H1 (cell line): ENCODE measurements around the gene PLD5.

Source experiments
- BRCA1 ChIP-seq: IDR thresholded peaks from 2 replicates; pipeline ENCODE4 v1.6.1; 2012; ENCODE audit warnings: low read depth, low read length, improper control_type of control experiment
- CHD1 ChIP-seq: IDR thresholded peaks from 2 replicates; pipeline ENCODE4 v1.6.1; 2012; ENCODE audit warnings: low read depth, low read length, improper control_type of control experiment
- EP300 ChIP-seq, 2 experiments: IDR thresholded peaks; 1 replicate in 1 of 2; 2 replicates in 1 of 2; pipeline ENCODE4 v1.6.1; 2011 to 2012; ENCODE audit warnings: low read depth in 2 of 2, low read length in 2 of 2, mild to moderate bottlenecking in 2 of 2, borderline replicate concordance in 1 of 2, inconsistent platforms in 1 of 2, moderate library complexity in 1 of 2
- HDAC2 ChIP-seq, 2 experiments: fragments of 300-600 bp in 1 of 2; sonication (generic) in 1 of 2; IDR thresholded peaks; 2 replicates each; pipeline ENCODE4 v1.6.1; 2011 to 2012; ENCODE audit warnings: low read depth in 2 of 2, low read length in 2 of 2, mild to moderate bottlenecking in 2 of 2, moderate library complexity in 2 of 2, borderline replicate concordance in 1 of 2, inconsistent platforms in 1 of 2
- POLR2A ChIP-seq, 2 experiments: IDR thresholded peaks; 1 replicate in 1 of 2; 2 replicates in 1 of 2; pipeline ENCODE4 v1.6.1; 2011; ENCODE audit warnings: low read depth in 2 of 2, low read length in 2 of 2, mild to moderate bottlenecking in 2 of 2; ENCODE audit errors: control extremely low read depth in 1 of 2
- POLR2AphosphoS5 ChIP-seq: IDR thresholded peaks from 2 replicates; pipeline ENCODE4 v1.6.1; 2011; ENCODE audit warnings: low read depth, low read length
- SAP30 ChIP-seq: fragments of 300-600 bp; sonication (generic); IDR thresholded peaks from 2 replicates; pipeline ENCODE4 v1.7.1; 2012; ENCODE audit warnings: low read length, moderate library complexity, mild to moderate bottlenecking, inconsistent platforms; ENCODE audit not compliant: insufficient read depth, insufficient replicate concordance
- SUZ12 ChIP-seq: fragments of 200-600 bp; sonication (generic); IDR thresholded peaks from 2 replicates; pipeline ENCODE4 v1.6.1; 2012; ENCODE audit warnings: mild to moderate bottlenecking, inconsistent platforms, low read length, moderate library complexity, mixed read lengths
- TCF12 ChIP-seq: IDR thresholded peaks from 2 replicates; pipeline ENCODE4 v1.6.1; 2011; ENCODE audit warnings: low read depth, mild to moderate bottlenecking, low read length
- TF ChIP-seq, protein P1 (sequence below), 3 experiments: IDR thresholded peaks; 1 replicate in 2 of 3; 2 replicates in 1 of 3; pipeline versions ENCODE4 v1.5.1 to v1.6.1; 2011; ENCODE audit warnings: low read length in 3 of 3, mild to moderate bottlenecking in 3 of 3, inconsistent platforms in 2 of 3, low read depth in 1 of 3, moderate library complexity in 1 of 3; ENCODE audit not compliant: insufficient read depth in 1 of 3; ENCODE audit errors: control extremely low read depth in 1 of 3
- TF ChIP-seq, protein P2 (sequence below): IDR thresholded peaks from 2 replicates; pipeline ENCODE4 v1.6.1; 2012; ENCODE audit warnings: inconsistent platforms
- TF ChIP-seq, protein P3 (sequence below): IDR thresholded peaks from 2 replicates; pipeline ENCODE4 v1.6.1; 2011; ENCODE audit warnings: low read length, improper control_type of control experiment

DNA sequence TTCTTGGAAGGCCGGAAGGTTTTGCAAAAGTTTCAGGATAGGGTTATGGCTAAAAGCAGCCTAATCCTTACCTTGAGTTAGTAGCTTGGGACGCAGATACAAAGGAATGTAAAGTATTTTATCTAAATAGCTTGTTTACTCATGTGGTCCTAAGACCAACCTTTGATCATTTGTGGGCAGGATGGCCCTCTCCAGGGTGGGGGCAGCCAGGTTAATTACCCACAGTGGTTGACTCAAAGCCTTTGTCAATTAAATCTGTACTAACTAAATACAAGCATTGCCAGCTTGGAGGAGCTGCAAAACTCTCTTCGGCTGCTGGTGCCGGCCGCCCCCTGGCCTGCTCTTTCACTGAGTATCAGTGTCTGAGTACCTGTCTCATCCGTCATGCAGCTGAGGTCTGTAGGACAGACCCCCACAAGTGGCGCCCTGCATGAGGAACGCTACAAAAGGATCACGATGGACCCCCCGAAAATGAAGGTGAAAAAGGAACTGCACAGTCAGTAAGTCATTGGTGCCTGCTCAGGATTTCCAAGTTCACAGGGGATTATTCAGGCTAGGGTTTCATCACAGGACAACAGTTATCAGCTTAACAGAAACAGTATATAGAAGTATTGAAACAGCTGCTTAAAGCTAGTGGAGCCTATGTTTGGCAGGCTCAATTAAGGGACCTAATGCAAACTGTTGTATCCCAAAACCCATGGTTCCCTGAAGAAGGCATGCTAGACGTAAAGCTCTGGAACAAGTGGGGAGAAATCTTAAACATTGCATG is 313.1 kb downstream of the PLD5 start:
- TF ChIP-seq, protein P1, sequence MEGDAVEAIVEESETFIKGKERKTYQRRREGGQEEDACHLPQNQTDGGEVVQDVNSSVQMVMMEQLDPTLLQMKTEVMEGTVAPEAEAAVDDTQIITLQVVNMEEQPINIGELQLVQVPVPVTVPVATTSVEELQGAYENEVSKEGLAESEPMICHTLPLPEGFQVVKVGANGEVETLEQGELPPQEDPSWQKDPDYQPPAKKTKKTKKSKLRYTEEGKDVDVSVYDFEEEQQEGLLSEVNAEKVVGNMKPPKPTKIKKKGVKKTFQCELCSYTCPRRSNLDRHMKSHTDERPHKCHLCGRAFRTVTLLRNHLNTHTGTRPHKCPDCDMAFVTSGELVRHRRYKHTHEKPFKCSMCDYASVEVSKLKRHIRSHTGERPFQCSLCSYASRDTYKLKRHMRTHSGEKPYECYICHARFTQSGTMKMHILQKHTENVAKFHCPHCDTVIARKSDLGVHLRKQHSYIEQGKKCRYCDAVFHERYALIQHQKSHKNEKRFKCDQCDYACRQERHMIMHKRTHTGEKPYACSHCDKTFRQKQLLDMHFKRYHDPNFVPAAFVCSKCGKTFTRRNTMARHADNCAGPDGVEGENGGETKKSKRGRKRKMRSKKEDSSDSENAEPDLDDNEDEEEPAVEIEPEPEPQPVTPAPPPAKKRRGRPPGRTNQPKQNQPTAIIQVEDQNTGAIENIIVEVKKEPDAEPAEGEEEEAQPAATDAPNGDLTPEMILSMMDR (IDR thresholded peaks at IDR 0.05; ENCODE audit: control extremely low read depth in 1 of 3, insufficient read depth in 1 of 3, low read depth in 1 of 3, low read length in 3 of 3): no peak
- TF ChIP-seq, protein P2, sequence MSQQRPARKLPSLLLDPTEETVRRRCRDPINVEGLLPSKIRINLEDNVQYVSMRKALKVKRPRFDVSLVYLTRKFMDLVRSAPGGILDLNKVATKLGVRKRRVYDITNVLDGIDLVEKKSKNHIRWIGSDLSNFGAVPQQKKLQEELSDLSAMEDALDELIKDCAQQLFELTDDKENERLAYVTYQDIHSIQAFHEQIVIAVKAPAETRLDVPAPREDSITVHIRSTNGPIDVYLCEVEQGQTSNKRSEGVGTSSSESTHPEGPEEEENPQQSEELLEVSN: no peak
- no peak for TF ChIP-seq TCF12
- no peak for TF ChIP-seq EP300 (IDR thresholded peaks at IDR 0.05; ENCODE audit: borderline replicate concordance in 1 of 2, low read depth in 2 of 2, low read length in 2 of 2)
- no peak for TF ChIP-seq POLR2AphosphoS5
- TF ChIP-seq, protein P3, sequence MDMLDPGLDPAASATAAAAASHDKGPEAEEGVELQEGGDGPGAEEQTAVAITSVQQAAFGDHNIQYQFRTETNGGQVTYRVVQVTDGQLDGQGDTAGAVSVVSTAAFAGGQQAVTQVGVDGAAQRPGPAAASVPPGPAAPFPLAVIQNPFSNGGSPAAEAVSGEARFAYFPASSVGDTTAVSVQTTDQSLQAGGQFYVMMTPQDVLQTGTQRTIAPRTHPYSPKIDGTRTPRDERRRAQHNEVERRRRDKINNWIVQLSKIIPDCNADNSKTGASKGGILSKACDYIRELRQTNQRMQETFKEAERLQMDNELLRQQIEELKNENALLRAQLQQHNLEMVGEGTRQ: no peak
- no peak for TF ChIP-seq POLR2A (IDR thresholded peaks at IDR 0.05; ENCODE audit: control extremely low read depth in 1 of 2, low read depth in 2 of 2, low read length in 2 of 2)
- no peak for TF ChIP-seq BRCA1
- no peak for TF ChIP-seq SAP30
- no peak for TF ChIP-seq CHD1
- TF ChIP-seq HDAC2 (IDR thresholded peaks at IDR 0.05; ENCODE audit: borderline replicate concordance in 1 of 2, low read depth in 2 of 2, low read length in 2 of 2): no peak
- TF ChIP-seq SUZ12: no peak
